SK-N-MC (cell line): ENCODE data around the gene MAGEA8.

Experiments
- EZH2 ChIP-seq: fragments of 200-600 bp; sonication (generic); IDR thresholded peaks from one replicate; pipeline ENCODE4 v1.6.1; 2017; ENCODE audit warnings: antibody characterized with exemption
- FOXP2 ChIP-seq: optimal IDR thresholded peaks from 2 replicates; pipeline ENCODE3; 2011; ENCODE audit warnings: mild to moderate bottlenecking, moderate library complexity; ENCODE audit not compliant: insufficient read depth; ENCODE audit errors: extremely low read length, control extremely low read depth
- POLR2AphosphoS5 ChIP-seq: IDR thresholded peaks from 2 replicates; pipeline ENCODE4 v1.6.1; 2012; ENCODE audit warnings: mild to moderate bottlenecking, low read depth, low read length, borderline replicate concordance

DNA sequence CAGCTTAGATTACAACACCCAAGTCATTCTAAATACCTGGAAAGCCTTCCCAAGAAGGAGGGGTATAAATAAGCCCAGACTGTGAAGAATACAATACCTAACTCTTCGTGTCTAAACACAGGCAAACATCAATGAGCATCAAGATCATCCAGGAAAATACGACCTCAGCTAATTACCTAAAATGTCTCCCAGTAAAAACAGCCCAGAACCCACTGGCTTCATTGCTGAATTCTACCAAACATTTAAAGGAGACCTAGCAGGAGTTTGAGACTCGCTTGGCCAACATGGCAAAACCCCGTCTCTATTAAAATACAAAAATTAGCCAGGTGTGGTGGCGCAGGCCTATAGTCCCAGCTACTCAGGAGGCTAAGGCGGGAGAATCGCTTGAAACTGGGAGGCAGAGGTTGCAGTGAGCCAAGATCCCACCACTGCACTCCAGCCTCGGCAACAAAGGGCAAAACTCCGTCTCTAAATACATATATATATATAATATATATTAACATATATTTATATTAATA, 29.3 kb downstream of the MAGEA8 start:
- TF ChIP-seq POLR2AphosphoS5 (no peak), EZH2 (no peak), FOXP2 (no peak)
